ENCODE data around the gene TAF1C.

Gene TAF1C

GRCh38 chr16:84153660-84154214, 33.1 kb downstream of the TAF1C start:
- no peak for DNase-seq

GRCh38 chr16:84150926-84151325, 35.9 kb downstream of the TAF1C start:
- no peak for DNase-seq

- peak; percentile 77 for DNase-seq
Measured at GRCh38 chr16:84144859-84145639, 41.8 kb downstream of the TAF1C start, which contains the start of the genes DNAAF1 and HSDL1. Gene DNAAF1 (plus strand): TSS chr16:84145308. CDS start chr16:84145441, 133 bp downstream. Gene HSDL1 (minus strand): TSS chr16:84145177. CDS start chr16:84131321, 13,856 bp downstream.

GRCh38 chr16:84144209-84144858, 42.5 kb downstream of the TAF1C start:
- peak; percentile 24 for DNase-seq

- DNase-seq = no peak
Measured at GRCh38 chr16:84143784-84144199, 43.1 kb downstream of the TAF1C start.

GRCh38 chr16:84143081-84143480, 43.8 kb downstream of the TAF1C start:
- DNase-seq = no peak

- DNase-seq = no peak
Measured at GRCh38 chr16:84141143-84141670, 45.6 kb downstream of the TAF1C start.

GRCh38 chr16:84139628-84140258, 47.1 kb downstream of the TAF1C start:
- no peak for DNase-seq

GRCh38 chr16:84138824-84139627, 47.8 kb downstream of the TAF1C start:
- DNase-seq = peak; percentile 58

- DNase-seq = no peak
Measured at GRCh38 chr16:84138500-84138823, 48.4 kb downstream of the TAF1C start.

GRCh38 chr16:84137769-84138357, 49.0 kb downstream of the TAF1C start:
- DNase-seq = no peak

- DNase-seq = no peak
Measured at GRCh38 chr16:84137287-84137686, 49.6 kb downstream of the TAF1C start.

- DNase-seq = no peak
Measured at GRCh38 chr16:84136331-84137125, 50.3 kb downstream of the TAF1C start.

GRCh38 chr16:84132527-84133285, 54.2 kb downstream of the TAF1C start:
- no peak for DNase-seq

GRCh38 chr16:84131117-84131516, 55.7 kb downstream of the TAF1C start:
- DNase-seq = no peak
